Measurements from ENCODE around the gene TMEM108. TPM values are rescaled to one million over a fixed set of nuclear protein-coding genes. Genes with fewer than 3 reads are reported as not detected.

TMEM108 gene
- total and polyA plus RNA-seq, 2 experiments from 2014 or later, result 7.4 to 15.3 TPM

DNA sequence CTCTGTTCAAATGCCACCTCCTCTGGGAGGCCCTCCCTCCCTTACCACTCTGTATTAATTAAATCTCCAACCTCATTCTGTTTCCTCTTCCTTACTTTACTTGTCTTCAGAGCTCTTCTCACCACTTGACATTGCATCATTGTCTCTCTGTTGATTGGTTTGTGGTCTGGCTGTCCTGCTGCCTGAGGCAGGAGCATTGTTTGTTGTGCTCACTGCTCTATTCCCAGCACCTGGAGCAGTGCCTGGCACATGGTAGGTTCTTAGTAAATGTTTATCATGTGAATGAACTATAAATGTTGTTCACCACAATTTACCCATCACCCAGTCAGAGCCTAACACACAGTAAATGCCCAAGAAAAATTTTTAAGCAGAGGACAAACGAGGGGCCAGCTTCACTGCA lies 355.0 kb downstream of the TMEM108 start:
- Histone ChIP-seq H4K20me1 (replicated peaks; ENCODE audit: insufficient read depth) (no peaks in the 10 kb centered on the region), H3K36me3 (ENCODE audit: insufficient read depth) (no peaks in the 10 kb centered on the region), H3K9me2 (ENCODE audit: insufficient read depth) (no peaks in the 10 kb centered on the region), H3K4me2 (no peak overlapping the region), H3F3A (replicated peaks; ENCODE audit: low read depth) (no peaks in the 10 kb centered on the region), H3K79me2 (replicated peaks; ENCODE audit: insufficient read depth) (no peaks in the 10 kb centered on the region), H3K4me3 (no peak overlapping the region), H3K4me1 (ENCODE audit: insufficient read depth) (no peaks in the 10 kb centered on the region), H3K27ac (ENCODE audit: low read depth) (no peak overlapping the region), H2AFZ (no peak overlapping the region), H3K27me3 (ENCODE audit: insufficient read depth) (no peaks in the 10 kb centered on the region)
- no peaks in the 10 kb centered on the region for H3K4me1 Mint-ChIP-seq
- TF ChIP-seq JUNB (IDR thresholded peaks at IDR 0.05; ENCODE audit: unreplicated experiment), result no peak
- no peak for TF ChIP-seq NANOG (IDR thresholded peaks at IDR 0.05; ENCODE audit: borderline replicate concordance)
- TF ChIP-seq, protein P1, sequence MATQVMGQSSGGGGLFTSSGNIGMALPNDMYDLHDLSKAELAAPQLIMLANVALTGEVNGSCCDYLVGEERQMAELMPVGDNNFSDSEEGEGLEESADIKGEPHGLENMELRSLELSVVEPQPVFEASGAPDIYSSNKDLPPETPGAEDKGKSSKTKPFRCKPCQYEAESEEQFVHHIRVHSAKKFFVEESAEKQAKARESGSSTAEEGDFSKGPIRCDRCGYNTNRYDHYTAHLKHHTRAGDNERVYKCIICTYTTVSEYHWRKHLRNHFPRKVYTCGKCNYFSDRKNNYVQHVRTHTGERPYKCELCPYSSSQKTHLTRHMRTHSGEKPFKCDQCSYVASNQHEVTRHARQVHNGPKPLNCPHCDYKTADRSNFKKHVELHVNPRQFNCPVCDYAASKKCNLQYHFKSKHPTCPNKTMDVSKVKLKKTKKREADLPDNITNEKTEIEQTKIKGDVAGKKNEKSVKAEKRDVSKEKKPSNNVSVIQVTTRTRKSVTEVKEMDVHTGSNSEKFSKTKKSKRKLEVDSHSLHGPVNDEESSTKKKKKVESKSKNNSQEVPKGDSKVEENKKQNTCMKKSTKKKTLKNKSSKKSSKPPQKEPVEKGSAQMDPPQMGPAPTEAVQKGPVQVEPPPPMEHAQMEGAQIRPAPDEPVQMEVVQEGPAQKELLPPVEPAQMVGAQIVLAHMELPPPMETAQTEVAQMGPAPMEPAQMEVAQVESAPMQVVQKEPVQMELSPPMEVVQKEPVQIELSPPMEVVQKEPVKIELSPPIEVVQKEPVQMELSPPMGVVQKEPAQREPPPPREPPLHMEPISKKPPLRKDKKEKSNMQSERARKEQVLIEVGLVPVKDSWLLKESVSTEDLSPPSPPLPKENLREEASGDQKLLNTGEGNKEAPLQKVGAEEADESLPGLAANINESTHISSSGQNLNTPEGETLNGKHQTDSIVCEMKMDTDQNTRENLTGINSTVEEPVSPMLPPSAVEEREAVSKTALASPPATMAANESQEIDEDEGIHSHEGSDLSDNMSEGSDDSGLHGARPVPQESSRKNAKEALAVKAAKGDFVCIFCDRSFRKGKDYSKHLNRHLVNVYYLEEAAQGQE (IDR thresholded peaks at IDR 0.05; ENCODE audit: unreplicated experiment), result no peak
- TF ChIP-seq EZH2phosphoT487 (IDR thresholded peaks at IDR 0.05; ENCODE audit: unreplicated experiment), result no peak
- TF ChIP-seq STAT1 (IDR thresholded peaks at IDR 0.05; ENCODE audit: unreplicated experiment), result no peak
- TF ChIP-seq CREB1 (CRISPR knock-in tag; IDR thresholded peaks at IDR 0.05; ENCODE audit: low read depth), result no peak
- TF ChIP-seq POLR2AphosphoS5 (IDR thresholded peaks at IDR 0.05; ENCODE audit: low read depth), result no peak
- no peak for TF ChIP-seq ZNF114 (CRISPR knock-in tag; IDR thresholded peaks at IDR 0.05)
- no peak for TF ChIP-seq ZNF462 (CRISPR knock-in tag; IDR thresholded peaks at IDR 0.05)
- TF ChIP-seq, protein P2, sequence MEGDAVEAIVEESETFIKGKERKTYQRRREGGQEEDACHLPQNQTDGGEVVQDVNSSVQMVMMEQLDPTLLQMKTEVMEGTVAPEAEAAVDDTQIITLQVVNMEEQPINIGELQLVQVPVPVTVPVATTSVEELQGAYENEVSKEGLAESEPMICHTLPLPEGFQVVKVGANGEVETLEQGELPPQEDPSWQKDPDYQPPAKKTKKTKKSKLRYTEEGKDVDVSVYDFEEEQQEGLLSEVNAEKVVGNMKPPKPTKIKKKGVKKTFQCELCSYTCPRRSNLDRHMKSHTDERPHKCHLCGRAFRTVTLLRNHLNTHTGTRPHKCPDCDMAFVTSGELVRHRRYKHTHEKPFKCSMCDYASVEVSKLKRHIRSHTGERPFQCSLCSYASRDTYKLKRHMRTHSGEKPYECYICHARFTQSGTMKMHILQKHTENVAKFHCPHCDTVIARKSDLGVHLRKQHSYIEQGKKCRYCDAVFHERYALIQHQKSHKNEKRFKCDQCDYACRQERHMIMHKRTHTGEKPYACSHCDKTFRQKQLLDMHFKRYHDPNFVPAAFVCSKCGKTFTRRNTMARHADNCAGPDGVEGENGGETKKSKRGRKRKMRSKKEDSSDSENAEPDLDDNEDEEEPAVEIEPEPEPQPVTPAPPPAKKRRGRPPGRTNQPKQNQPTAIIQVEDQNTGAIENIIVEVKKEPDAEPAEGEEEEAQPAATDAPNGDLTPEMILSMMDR (conservative IDR thresholded peaks at IDR 0.05; ENCODE audit: low read depth in 2 of 2), result no peak
- no peak for TF ChIP-seq ZNF331 (CRISPR knock-in tag; IDR thresholded peaks at IDR 0.05; ENCODE audit: low read depth)
- no peak for TF ChIP-seq EZH2 (IDR thresholded peaks at IDR 0.05; ENCODE audit: low read depth, unreplicated experiment)
- TF ChIP-seq ETS1 (IDR thresholded peaks at IDR 0.05), result no peak
- H3K27me3 Mint-ChIP-seq (ENCODE audit: insufficient read depth, low read depth, poor library complexity), result peaks cover 6% of the 10 kb centered on the region
- ATAC-seq (no peak), DNase-seq (ENCODE audit: low spot score) (no peak)
- H3K9me3 Mint-ChIP-seq, result no peaks in the 10 kb centered on the region
- 0 out of 2 replicates have a peak overlapping the region, but pooled peaks have one; percentile 25 for H3K27ac Mint-ChIP-seq
- H3K4me3 Mint-ChIP-seq, result no peak overlapping the region
- peaks cover 4% of the 10 kb centered on the region; the same call in 2 of the 3 replicates for H3K36me3 Mint-ChIP-seq (ENCODE audit: low read depth)
